Hematopoietic multipotent progenitor cell treated with erythropoietin and hydrocortisone succinate and interleukin-3 and kit ligand, for 17 days (in vitro differentiated cells): Measurements from ENCODE around the gene MAPK10.

Source experiments
- DNase-seq: peaks from one replicate; pipeline ENCODE4 v3.0.0-alpha.2; 2015; ENCODE audit warnings: low spot score

The MAPK10 gene

DNA sequence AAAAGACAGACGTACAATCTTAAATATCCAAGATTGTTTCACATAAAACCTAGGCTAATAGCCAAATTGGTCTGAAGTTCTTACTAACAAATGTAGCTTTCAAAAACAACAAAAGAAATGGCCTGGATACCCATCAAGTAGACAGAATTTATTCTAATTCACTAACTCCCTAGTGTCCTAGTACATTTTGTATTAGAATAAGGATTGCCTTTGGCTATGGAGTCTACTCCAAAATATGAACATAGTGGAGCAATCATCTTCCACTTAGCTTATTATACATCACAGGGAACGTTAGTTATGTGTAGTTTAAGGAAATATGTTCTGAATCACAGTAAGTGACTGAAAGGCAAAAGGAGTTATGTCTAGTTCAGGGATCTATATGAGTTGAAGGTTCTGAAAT, 81.7 kb downstream of the MAPK10 start:
- no peak for DNase-seq

DNA sequence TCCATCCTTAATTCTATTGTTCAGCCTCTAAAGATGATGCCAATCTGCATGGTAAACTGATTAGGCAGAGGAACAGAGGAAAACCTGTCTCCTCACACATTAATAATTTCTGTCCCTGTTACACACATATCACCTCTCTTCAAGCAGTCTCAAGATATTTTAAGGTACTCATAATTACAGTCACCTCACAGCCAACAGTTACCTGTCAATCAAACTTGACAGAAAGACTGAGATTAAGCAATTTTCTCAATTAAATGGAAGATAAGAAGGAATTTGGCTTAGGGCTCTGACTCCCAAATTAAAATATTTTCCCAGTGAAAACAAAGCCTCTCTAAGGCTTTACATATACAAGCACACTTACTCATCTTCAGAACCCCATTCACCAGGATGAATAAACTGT, 85.2 kb downstream of the MAPK10 start:
- DNase-seq, result no peak

DNA sequence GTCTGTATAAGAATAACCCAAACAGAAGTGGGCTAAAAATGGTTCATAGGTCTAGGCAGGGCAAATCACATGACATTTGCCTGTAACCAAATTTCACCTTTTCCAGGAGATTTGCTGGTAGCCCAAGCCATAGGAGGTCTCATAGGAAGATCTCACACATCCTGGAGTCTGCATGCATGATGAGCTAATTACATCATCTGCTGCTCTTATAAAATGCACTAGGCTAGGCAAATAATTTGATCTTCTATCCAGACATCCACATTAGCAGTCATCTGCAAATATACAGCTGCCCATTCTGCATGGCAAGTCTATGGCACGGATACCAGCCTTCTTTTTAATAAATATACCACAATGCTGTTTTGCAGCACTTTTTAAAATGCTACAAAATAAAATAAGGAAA, 87.2 kb downstream of the MAPK10 start:
- DNase-seq, result no peak

DNA sequence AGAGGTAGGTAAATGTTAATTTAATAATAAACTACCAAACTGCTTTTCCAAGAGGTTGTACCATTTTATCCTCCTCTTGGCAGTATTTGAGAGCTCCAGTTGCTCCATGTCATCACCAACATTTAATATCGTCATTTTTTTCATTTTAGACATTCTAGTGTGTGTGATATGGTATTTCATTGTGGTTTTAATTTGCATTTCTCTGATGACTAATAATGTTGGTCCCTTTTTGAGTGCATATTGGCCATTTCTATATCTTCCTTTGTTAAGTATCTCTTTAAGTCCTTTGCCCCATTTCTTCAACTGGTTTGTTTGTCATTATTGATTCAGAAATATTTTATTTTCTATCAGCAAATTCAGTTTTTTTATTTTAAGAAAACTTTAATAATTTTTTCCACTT, 88.8 kb downstream of the MAPK10 start:
- no peak for DNase-seq

DNA sequence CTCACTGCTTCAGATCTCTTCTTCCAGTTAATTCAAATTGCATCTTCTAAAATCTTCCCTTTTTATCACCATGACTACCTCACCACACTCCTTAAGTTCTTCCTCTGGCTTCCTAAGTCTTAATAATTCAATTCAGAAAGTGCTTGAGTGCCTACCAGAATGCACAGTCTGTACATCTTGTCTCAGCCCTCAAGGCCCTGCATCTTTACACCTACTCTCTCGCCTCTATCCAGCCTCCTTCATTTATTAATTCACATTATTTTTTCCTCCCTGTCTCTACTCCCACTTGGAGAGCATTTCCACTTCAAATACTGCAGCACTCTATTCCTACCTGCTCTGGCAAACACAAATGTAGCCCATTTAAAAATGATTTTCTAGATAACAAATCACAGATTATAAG, 90.5 kb downstream of the MAPK10 start:
- DNase-seq, result no peak

DNA sequence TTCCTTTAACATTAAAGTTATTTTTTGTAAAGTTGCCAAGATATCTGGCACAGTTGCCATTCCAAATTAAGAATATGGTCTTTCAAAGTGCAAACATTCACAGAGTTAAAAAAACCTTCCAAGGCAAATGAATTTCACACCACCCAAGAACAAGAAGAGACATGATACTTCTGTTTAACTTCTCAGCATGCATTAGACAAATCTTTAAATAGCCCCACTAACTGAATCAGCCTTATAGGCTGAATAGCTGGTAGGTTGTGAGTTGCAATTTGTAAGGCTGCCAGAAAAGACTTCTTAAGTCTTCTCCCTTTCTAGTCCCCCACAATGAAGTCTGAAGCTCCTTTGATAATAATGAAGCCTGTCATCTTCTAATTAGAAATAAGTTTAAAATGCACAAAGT, 95.6 kb downstream of the MAPK10 start:
- no peak for DNase-seq

DNA sequence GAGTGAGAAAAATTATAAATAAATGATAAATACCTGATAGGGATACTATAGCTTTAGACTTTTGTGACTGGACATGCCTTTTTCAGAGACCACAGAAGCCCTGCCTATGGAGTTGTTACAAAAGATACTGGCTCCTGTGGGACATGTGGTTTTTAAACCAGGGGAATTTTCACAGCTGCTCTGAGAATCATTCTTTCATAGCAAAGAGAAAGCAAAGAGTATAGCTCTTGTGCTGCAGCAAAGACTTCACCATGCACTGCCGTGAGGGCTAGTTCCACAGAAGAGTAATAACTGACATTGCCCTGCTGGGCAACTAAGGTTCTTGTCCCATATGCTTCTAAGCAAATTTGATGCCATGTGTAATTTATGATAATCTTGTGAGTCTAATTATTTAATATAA, 98.2 kb downstream of the MAPK10 start:
- DNase-seq, result no peak

DNA sequence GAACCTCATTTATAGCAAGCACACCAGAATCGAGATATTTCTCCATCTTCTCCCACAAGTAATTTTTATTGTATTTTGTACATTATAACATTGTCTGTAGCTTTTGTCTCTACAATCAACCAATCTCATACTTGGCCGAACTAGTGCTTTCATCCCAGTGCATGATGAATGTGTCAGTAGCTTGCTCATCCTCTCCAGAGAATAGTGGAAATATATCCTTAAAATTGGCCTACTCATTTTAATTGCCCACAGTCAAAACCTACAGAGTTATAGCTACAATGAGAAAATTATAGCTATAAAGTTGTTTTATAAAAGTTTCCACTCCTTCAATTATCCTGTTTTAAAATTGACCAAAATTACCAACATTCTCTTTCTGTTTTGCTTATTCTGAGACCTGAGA, 103.8 kb downstream of the MAPK10 start:
- no peak for DNase-seq

DNA sequence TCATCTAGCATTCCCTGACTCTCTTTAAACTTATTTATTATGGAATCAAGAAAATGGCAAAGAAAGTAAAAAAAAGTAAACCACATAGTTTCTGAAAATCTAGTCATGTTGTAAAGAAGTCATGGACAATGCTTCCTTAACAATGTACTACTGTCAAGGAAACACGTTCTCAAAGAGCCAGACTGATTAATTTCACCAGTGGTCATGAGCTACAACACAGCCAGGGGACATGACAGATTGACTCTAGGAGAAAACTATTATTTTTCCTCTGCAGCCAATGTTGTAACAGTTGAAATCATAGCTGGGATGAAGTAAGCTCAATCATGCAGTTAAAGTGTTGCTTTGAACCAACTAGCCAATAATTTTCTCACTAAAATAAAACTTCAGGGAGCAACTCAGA, 109.2 kb downstream of the MAPK10 start:
- DNase-seq, result no peak

DNA sequence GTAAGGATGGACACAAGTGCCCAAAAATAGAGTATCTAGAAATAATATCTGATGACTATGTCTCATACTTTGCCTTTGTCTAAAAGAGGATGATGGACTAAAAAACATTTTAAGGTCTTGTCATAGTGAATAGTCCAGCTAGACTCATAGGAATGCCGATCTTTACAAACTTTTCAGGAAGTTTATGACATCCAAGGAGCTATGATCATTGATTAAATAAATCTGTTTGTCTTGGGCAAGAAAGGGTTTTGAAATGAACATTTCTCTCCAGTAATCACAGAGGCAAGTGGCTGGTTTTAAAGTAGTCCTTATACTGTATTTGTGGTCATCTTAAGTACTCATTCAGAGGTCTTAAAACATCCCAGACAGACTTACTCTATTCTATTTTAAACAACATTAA, 109.8 kb downstream of the MAPK10 start:
- no peak for DNase-seq

DNA sequence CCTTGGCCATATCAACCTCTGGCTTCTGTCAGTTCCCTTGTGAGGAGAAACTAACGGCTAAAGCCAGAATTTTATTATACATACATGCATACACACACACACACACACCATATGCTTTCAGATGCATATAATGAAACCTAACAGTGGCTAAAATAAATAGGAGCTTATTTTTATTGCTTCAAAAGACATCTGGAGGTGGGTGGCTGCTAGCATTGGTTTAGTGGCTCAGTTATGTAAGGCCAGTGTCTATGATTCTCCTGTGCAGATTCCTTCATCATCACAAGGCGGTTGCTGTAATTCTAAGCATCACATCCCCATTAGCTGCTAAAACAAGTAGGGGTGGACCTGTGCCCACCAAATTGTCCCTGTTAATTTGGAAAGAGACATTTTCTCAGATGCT, 110.8 kb downstream of the MAPK10 start:
- DNase-seq, result no peak

DNA sequence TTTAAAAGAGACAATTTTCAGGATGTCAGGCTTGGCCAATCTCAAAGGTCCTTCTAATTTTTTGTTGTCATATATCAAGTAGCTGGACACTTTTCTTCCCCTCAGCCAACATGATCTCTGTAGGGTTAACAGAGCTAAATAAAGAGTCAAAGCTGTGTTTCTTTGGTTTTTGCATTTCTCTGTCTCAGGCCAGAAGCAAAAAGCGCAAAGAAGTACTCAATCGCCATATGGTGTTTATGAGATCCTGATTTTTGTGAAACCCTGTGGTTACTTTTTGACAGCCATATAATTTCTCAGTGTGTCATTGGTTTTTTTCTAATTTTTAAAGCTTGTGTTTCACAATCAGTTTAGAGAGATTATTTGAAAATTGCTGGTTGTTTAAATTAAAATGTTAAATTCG, 111.9 kb downstream of the MAPK10 start:
- DNase-seq, result no peak

DNA sequence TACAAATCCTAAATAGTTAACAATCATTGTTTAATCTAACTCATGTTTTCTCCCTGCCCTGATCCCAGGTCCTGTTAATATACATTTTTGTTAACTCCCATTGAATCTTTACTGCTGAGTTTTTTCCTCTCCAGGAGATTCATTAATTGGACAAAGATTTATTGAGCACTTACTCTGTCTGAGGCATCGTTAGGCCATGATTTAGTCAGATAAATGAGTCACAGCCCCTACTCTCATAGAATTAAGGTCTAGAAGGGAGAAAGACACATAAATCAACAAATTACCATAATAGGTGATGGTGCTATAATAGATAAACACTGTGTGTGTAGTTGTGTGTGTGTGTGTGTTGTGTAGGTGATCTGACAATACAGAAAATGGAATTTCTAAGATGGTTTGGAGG, 112.5 kb downstream of the MAPK10 start:
- DNase-seq, result no peak

DNA sequence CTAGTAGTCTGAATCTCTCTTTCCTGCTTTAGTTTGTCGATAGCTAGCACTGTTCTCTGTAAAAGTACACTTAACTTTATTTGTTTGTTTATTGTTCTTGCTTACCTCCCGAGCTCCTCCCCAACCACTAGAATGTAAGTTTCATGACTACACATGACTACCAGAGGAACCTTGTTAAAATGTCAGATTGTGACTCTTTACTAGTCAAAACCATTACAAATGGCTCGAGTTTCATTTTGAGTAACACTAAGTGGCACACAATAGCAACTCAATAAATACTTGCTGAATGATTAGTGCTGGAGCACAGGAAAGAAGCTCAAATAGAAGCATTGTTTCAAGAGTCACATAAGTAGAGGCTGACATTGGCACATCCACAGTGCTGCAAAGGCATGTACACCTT, 116.1 kb downstream of the MAPK10 start:
- DNase-seq, result no peak

DNA sequence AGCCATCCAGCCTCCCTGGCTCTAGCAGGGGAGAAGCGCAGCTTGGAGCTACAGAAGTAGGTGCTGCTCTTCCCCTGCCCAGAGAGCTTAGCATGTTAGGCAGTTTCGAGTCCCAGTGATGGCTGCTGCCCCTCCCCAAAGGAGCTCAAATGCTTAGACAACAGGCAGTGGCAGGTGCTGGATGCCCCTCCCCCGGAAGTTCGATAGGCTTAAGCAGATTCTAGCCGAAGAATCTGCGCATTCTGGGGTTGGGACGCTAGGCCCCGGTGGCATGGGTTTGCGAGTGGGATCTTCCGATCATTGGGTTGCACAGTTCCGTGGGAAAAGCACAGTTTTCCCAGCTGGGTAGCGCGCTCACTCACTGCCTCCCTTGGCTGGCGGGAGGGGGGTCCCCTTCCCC, 117.2 kb downstream of the MAPK10 start:
- no peak for DNase-seq

DNA sequence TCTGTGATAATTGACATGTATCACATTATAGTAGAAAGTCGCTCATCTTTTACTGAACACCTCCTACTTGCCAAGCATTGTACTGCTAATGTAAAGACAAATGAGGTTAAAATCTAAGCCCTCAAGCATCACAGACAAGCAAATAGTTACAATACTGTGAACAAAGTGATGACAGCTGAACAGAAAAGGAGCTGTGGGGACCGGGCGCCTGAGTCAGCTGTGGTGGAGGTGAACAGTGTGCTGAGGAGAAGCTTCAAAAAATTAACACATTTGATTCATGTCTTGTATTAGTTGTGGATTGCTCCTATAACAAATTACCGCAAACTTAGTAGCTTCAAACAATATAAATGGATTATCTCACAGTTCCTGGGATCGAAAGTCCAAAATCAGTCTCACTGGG, 124.3 kb downstream of the MAPK10 start:
- no peak for DNase-seq

DNA sequence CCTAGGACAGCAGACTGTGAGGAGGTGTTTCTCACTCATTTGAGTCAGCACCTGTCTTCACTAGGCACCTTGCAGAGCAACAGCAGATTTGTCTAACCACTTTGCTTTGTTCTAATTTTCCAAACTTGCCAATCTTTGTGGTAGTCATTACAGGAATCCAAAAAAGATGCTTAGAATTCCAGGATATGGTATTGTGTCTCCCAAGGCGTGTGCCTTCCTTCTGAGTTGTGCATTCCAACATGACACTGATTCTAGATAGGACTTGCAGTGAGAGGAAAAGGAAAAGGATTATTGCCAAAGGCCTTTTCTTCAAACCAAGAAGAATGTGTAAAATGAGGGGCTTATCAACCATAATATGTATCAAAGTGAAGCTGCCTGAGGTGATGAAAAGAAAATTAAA, 126.2 kb downstream of the MAPK10 start:
- DNase-seq, result no peak

DNA sequence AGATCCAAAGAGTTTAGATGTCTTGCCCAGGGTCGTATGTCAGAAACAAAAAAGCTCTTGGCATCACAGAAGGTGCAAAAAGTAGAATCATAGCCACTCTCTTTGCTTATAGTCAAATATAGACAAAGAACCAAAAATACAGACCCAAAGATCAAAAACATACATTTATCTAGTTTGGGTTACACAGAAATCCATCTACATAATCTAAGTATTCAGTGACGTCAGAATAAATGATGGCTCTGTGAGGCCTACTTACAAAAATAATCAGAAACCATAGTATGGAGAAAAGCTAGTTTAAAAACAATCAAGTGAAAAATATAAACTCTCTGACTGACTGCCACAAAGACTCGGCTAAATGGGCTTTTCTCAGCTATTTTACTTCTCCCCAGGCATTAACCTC, 126.8 kb downstream of the MAPK10 start:
- no peak for DNase-seq

DNA sequence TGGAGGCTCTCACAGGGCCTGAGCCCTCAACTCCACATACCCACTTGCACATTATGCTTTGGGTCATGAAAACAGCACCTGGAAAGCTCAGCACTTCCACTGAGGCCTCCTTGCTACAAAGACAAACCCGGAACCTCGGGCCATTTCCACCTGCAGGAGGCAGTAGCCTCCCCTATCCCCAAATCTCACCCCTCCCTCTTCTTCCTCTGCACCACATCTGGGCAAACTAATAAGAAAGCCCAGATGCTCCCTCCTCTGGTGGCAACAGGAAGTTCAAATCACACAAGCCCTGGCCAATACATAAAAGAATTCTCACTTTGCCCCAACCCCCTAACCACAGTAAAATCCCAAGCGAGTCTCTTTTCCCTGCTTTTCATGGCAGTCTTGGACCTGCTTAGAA, 136.4 kb downstream of the MAPK10 start:
- DNase-seq, result no peak

DNA sequence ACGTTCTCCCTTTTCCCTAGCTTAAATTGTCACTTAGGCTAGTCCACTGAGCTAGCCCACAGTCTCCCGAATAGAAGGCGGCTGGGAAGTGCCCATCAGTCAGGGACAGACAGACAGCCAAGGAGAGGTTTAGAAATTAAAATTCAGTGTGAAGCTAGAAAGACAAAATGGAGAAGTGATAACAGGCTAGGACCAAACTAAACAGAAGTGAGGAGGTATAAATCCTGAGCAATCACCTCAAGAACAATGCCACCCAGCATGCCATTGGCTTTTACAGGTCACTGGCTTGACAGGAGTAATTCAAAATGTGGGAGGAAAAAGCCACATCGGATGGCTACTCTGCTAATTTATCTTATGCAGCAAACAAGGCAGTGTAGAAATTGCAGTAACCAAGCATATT, 138.9 kb downstream of the MAPK10 start:
- no peak for DNase-seq

DNA sequence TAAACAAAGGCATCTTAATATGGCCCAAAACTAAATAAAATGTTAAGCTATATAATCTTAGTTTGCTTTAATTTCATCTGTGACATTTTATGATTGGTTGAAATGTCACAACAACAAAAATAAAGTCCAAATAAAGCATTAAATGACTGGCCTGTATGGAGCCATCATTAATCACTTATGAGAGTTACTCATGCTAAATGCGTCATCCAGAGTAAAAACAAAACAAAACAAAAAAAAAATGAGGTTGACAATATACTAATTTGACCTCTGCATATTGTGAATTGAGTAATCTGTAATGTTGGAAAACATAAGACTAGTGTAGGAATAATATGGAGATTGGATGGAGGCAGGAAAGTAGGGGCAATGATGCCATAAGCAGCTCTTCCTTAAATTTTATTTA, 139.7 kb downstream of the MAPK10 start:
- DNase-seq, result no peak

DNA sequence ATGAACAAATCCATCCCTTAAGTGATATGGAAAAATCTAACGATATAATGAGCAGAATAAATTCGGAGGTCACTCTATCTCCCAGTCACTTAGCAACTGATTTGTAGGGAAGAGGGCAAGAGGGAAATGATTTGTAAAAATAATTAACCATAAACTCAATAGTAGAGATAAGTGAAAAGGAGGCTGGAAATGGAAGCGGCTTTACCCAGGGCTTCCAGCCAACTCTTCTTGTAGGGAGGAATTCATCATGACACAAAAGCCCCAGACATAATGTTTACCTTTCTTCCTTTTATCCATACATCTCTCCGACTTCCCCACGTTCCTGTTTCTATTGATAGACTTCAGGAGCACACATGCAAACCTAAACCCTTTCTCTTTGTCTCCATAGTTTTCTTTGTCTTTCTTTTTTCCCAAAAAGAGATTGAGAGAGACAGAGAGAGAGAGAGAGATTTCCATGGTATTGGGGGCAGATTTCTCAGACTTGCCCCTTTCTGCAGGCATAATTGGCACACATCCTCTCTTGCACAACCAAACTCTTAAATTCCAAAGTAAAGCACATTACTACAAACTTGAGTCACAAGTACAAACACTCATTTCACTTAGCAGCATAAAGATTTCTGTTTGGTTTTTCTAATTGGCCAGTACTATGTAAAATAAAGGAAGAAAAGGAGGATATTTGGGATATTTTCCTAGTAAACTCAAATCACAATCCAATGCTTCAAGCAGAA, 140.9 kb downstream of the MAPK10 start:
- no peak for DNase-seq

DNA sequence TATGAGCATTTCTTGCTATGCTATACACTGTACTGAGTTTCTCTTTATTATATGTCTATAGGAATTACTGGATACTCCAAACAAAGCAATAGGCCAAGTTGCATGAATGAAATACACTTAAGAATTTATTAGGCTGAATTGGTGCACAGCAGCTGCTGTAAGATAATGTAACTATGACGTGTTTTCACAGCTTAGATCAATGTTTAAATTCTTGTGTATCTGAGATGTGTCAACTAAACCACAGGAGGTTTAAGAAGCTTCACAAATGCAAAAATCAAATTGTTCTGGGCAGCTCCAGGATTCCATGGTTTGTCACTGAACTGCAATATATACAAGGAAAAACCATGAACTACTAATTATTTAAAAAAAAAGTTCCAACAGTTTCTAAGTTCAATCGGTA, 156.7 kb downstream of the MAPK10 start:
- DNase-seq, result no peak

DNA sequence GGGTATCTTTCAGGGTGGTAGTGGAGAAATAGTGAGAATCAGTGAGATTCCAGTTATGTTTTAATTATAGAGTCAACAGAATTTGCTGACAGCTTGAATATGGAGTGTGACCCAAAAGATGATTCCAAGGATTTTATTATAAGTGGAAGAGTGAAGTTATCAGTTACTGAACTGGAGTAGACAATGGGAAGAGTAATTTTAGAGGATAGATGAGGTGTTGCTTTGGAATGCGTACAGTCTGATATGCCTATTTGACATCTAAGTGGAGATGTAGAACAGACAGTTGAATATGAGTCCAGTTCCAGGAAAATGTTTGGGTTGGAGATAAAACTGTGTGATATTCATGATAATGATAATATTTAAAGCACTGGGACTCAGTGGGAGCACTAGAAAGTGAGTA, 174.2 kb downstream of the MAPK10 start:
- DNase-seq, result no peak

DNA sequence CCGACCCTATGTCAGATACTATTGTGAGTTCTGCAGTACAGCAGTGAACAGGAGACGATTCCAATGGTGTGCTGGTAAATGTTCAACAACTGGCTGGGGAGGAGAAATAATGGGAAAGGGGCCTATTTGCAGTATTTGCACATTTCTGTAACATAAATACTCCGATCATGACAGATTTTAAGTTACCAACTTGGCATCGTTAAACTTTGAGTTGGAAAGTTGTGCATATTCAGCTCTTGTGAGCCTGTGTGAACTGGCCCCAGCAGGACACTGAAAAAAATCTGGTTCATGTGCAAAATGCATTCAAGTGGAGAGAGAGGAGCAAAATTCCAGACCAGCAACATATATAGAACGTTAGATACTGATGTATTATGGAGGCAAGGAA, 175.0 kb downstream of the MAPK10 start:
- no peak for DNase-seq
